Fibroblast of skin of left quadriceps (primary cell): Measurements from ENCODE around the gene CDKL5.
"Not testable (repeated sequence)": the region's sequence is repeated elsewhere in the genome, so short reads cannot be mapped to it uniquely, and the experiment has no call there.

ENCODE experiments used
- DNase-seq, 2 experiments: peaks; one replicate each; pipeline ENCODE4 v3.0.0-alpha.2; 2013; ENCODE audit warnings: low read depth in 2 of 2

Gene CDKL5

GRCh38 chrX:18575744-18576143 is 150.3 kb downstream of the CDKL5 start:
- no peak for DNase-seq

- DNase-seq, result no peak
These were observed 152.0 kb downstream of the CDKL5 start for GRCh38 chrX:18577400-18577799.

GRCh38 chrX:18578546-18578945 is 153.1 kb downstream of the CDKL5 start:
- DNase-seq, result no peak

DNA sequence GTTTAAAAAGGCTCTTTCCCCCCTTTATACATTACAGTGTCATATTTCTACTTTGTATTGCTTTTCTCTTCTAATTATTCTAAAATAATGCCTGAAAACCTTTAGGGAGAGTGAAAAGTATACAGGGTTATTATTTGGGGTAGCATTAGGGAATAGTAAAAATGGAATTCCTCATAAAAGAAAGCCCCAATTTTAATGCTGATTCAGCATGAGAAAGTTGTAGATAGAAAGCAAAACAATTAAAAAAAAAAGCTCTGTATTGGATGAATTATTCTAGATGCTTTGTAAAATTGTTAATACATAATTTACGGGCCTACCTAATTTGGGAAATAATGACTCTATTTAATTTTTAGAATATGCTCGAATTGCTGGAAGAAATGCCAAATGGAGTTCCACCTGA is 154.1 kb downstream of the CDKL5 start:
- DNase-seq, result no peak

- no peak for DNase-seq
These were observed 157.6 kb downstream of the CDKL5 start for GRCh38 chrX:18582910-18583493.

DNA sequence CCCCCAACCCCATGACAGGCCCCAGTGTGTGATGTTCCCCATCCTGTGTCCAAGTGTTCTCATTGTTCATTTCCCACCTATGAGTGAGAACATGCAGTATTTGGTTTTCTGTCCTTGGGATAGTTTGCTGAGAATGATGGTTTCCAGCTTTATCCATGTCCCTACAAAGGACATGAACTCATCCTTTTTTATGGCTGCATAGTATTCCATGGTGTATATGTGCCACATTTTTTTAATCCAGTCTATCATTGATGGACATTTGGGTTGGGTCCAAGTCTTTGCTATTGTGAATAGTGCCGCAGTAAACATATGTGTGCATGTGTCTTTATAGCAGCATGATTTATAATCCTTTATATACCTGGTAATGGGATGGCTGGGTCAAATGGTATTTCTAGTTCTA is 163.9 kb downstream of the CDKL5 start:
- not testable (repeated sequence) for DNase-seq

- DNase-seq, result no peak
These were observed 166.4 kb downstream of the CDKL5 start for GRCh38 chrX:18591834-18592233.

- no peak for DNase-seq
These were observed 168.7 kb downstream of the CDKL5 start for GRCh38 chrX:18594079-18594478.

GRCh38 chrX:18596096-18596495 is 170.7 kb downstream of the CDKL5 start:
- no peak for DNase-seq

DNA sequence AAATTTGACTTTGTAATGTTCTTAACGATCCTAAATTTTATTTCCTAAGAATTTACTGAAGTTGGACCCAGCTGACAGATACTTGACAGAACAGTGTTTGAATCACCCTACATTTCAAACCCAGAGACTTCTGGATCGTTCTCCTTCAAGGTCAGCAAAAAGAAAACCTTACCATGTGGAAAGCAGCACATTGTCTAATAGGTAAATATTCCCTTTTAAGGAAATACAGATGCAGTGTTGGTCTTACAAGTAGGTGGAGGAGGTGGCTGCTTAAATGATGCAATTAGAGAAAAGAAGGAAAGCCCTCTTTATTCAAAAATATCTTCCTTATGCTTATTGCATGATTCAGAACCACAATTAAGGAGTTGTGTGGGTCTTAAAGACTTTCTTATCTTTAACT is 173.0 kb downstream of the CDKL5 start:
- DNase-seq, result no peak

DNA sequence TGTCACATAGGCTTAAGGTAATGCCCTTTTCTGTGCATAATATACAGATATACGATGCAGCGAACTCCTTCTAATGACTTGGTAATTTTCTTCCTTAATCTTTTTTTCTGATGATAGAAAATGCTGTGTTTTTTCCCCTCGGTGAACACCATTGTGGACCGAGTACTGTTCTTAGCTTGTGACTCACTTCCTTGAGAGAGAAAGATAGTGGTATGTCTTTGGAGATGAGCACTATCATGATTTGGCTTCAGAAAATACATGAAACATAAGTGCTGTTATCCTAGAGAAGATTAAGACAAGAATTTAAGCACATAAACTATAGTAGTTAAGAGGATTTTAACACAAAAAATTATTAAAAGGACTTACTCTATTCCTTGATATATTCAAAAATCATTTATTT is 182.6 kb downstream of the CDKL5 start:
- no peak for DNase-seq

DNA sequence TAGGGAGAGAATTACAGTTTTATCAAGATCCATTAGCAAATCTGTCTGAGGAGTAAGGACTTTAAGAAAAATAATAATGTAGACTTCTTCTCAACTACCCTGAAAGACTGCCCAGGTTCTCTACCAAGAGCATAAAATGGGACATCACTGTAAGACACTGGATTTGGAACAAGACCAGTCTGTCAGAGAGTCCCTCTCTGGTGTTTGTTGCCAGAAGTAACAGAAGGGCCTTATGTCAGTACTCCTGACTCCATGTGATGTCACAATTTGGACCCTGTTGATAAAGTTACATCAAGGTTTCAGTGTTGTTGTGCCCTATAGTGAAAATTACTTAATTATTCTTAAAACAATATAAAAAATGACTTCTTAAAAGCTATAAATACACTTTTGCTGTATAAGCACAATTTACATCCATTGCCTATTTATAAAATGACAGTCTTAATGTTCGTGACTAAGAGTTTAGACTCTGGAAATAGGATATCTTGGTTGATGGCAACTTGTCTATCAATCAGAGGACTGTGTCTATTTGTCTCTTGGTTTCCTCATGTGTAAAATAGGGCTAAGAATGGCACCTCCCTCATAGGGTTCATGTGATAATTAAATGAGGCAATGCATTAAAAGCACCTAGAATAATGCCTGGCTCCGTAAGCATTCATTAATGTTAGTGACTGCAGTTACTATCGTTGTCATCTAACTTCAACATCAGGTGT is 188.7 kb downstream of the CDKL5 start:
- no peak for DNase-seq

- DNase-seq, result no peak
These were observed 191.4 kb downstream of the CDKL5 start for GRCh38 chrX:18616688-18617406.

DNA sequence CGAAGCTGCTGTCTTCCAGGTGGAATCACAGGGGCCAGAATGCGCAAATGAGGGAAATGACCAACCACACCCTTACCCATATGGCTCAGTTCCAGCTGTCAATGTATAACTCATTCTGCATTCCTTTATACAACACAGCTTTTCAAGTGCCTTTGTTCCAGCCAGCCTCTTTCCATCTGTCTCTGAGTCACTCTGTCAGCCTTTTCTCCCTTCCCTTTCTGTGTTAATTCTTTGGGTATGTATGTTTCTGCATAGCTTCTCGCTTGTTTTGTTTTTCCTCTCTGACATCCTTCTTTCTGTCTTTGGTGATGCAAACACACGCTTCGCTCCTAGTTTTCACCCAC is 192.0 kb downstream of the CDKL5 start:
- DNase-seq, result peak; percentile 16 to 29

DNA sequence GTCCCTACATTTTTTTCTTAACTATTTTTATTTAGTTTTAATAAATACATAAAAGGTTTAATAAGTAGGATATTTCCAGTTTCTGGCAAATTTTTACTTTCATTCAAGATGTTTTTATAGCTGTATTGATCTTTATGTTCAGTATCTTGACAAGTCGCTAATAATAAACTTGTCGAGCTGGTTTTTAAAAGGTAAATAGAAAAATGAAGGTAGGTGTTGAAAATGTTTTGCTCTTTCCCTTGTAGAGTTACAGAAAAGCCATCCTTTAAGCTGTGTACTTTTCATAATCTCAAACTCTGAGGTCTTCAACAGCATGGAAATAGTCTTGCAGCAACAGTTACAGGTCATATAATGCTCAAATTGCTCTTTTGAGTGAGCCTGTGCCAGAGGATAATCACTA is 193.9 kb downstream of the CDKL5 start:
- DNase-seq, result no peak

GRCh38 chrX:18620349-18620748 is 194.9 kb downstream of the CDKL5 start:
- DNase-seq, result no peak

DNA sequence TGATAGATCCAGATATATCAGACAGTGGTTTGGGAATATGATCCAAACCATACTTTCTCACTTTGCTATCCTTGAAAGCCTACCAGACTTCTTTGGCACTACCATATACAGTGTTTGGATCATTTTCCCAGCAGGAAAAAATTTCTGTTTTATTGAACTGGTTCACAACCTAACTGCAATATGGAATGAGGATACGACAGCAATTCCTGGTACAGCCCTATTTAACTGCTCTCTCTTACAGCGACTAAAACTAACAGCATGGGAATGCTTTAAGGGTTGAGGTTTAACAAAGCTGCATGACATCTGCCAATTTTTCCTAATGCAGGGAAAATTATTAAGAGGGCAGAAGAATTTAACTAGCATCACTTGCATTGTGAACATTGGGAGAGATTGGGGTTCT is 199.2 kb downstream of the CDKL5 start:
- DNase-seq, result no peak

DNA sequence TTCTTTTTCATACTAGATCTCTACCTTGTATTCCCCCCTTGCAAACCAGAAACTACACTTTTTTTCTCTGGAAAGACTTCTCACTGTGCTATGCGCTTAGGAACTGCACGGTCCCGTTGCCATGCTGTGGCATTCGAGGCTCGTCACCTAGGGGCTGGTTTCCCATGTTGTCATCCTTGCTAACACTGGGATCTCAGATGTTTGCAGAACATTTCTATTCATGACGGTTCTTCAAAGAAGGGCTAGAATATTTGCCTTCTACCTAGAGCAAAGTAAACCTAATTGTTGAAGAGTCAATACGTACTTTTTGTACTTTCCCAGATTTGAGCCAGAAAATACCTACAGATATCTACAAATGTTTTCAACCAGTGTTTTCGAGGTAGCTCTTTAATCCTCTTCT is 205.5 kb downstream of the CDKL5 start:
- no peak for DNase-seq

DNA sequence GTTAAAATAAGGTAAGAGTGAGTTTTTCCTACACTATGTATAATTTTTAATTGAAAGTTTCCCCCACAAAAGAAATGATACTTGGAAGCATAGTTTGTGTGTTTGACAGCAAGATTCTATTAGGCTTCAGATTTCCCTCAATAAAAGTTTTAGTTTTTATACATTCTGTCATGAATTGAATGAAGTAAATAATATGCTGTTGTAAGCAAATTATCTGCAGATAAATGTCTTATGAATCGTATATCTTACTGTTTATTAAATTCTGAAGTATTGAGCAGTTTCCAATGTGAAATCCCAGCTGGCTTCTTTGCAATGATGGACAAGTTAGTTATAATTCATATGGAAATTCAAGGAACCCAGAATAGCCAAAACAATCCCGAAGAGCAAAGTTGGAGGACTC is 213.0 kb downstream of the CDKL5 start:
- DNase-seq, result no peak

- no peak for DNase-seq
These were observed 213.9 kb downstream of the CDKL5 start for GRCh38 chrX:18639280-18639679.

DNA sequence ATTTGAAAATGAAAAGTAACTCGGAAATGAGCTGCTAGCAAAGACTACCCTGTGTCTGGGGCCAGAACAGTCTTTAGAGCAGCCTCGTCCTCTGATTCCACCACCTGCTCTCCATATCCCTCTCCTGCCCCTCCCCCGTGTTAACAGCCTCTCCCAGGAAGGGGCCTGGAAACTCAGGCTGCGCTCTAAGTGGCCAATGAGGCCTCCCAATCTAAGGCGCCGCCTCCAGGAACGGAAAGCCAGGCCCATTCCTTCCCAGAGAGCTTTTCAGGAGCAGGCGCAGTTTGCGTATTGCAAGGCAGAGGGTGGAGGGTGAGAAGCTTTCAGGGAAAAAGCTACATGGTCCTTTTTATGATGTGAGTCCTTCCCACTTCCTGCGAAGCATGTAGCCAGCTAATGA is 215.3 kb downstream of the CDKL5 start:
- peak in 1 of 2 experiments; percentile 1 for DNase-seq

- no peak for DNase-seq
These were observed 217.8 kb downstream of the CDKL5 start for GRCh38 chrX:18643243-18643642.

GRCh38 chrX:18643853-18644252 is 218.4 kb downstream of the CDKL5 start:
- DNase-seq, result no peak
